GM18502 (cell line): Measurements from ENCODE around the gene NECAB3.
"Not testable (repeated sequence)": the region's sequence is repeated elsewhere in the genome, so short reads cannot be mapped to it uniquely, and the experiment has no call there.

ENCODE experiments used
- ATAC-seq: cut with Tn5 transposase; IDR thresholded peaks from one replicate; pipeline ENCODE4 v1.9.1; 2021; ENCODE audit warnings: mild to moderate bottlenecking; ENCODE audit not compliant: unreplicated experiment, poor library complexity

Gene NECAB3

GRCh38 chr20:33698966-33699365 is 24.7 kb upstream of the NECAB3 start:
- not testable (repeated sequence) for ATAC-seq

GRCh38 chr20:33697129-33697528 is 22.9 kb upstream of the NECAB3 start:
- ATAC-seq = no peak

- no peak for ATAC-seq
Measured at GRCh38 chr20:33696448-33696847, 22.2 kb upstream of the NECAB3 start.

GRCh38 chr20:33694639-33695012 is 20.4 kb upstream of the NECAB3 start:
- ATAC-seq = no peak

GRCh38 chr20:33693741-33694638 is 19.8 kb upstream of the NECAB3 start:
- ATAC-seq = no peak

- ATAC-seq = no peak
Measured at GRCh38 chr20:33693289-33693688, 19.1 kb upstream of the NECAB3 start.

GRCh38 chr20:33689973-33690372 is 15.7 kb upstream of the NECAB3 start:
- no peak for ATAC-seq

GRCh38 chr20:33689493-33689892 is 15.3 kb upstream of the NECAB3 start:
- ATAC-seq = no peak

GRCh38 chr20:33688938-33689424 is 14.8 kb upstream of the NECAB3 start:
- no peak for ATAC-seq

- no peak for ATAC-seq
Measured at GRCh38 chr20:33687993-33688937, 14.0 kb upstream of the NECAB3 start.

GRCh38 chr20:33687370-33687915 is 13.2 kb upstream of the NECAB3 start:
- no peak for ATAC-seq

GRCh38 chr20:33686984-33687366 is 12.7 kb upstream of the NECAB3 start:
- ATAC-seq = no peak

GRCh38 chr20:33686100-33686983 is 12.1 kb upstream of the NECAB3 start, which contains the start of gene E2F1:
E2F1 (minus strand) TSS chr20:33686385; CDS start chr20:33686264, 121 bp downstream.
- peak; percentile 86 for ATAC-seq

- ATAC-seq = peak; percentile 40
Measured at GRCh38 chr20:33685328-33686099, 11.3 kb upstream of the NECAB3 start.

- ATAC-seq = no peak
Measured at GRCh38 chr20:33684533-33685327, 10.5 kb upstream of the NECAB3 start.

GRCh38 chr20:33681728-33682353 is 7.6 kb upstream of the NECAB3 start:
- no peak for ATAC-seq

GRCh38 chr20:33681288-33681687 is 7.1 kb upstream of the NECAB3 start:
- no peak for ATAC-seq

- ATAC-seq = no peak
Measured at GRCh38 chr20:33680686-33681085, 6.5 kb upstream of the NECAB3 start.
